DND-41 (cell line): ENCODE measurements around the gene SP2.

ENCODE experiments used
- ATAC-seq: fragments of 200-7000 bp; cut with Tn5 transposase; 3 replicates; pipeline ENCODE4 v1.9.1; 2021; ENCODE audit warnings: low read depth; ENCODE audit not compliant: insufficient read depth
- DNase-seq: peaks from one replicate; pipeline ENCODE4 v3.0.0-alpha.2; 2020
- H2AFZ ChIP-seq: 2 replicates; pipeline ENCODE4 v1.6.0; 2012; ENCODE audit warnings: low read depth, low read length
- H3K27ac ChIP-seq: 2 replicates; pipeline ENCODE4 v1.5.1; 2012; ENCODE audit warnings: low read length, inconsistent platforms
- H3K27me3 ChIP-seq: fragments of 200-600 bp; sonication (generic); 2 replicates; pipeline ENCODE4 v1.6.0; 2012; ENCODE audit warnings: low read length, mild to moderate bottlenecking, inconsistent platforms; ENCODE audit not compliant: insufficient read depth, poor library complexity
- H3K36me3 ChIP-seq: 2 replicates; pipeline ENCODE4 v1.5.1; 2012; ENCODE audit warnings: low read length, inconsistent platforms; ENCODE audit not compliant: insufficient read depth
- H3K4me1 ChIP-seq: 2 replicates; pipeline ENCODE4 v1.5.1; 2012; ENCODE audit warnings: mild to moderate bottlenecking, low read length; ENCODE audit not compliant: insufficient read depth
- H3K4me2 ChIP-seq: 2 replicates; pipeline ENCODE4 v1.6.0; 2012; ENCODE audit warnings: mild to moderate bottlenecking, moderate library complexity, low read length, inconsistent platforms; ENCODE audit not compliant: insufficient read depth
- H3K4me3 ChIP-seq, 2 experiments: fragments of 200-600 bp in 1 of 2; shearing (Covaris generic) in 1 of 2; 2 replicates each; pipeline ENCODE4 v1.5.1; 2012 to 2016; ENCODE audit warnings: inconsistent platforms in 2 of 2, low read length in 2 of 2, mild to moderate bottlenecking in 2 of 2, low read depth in 1 of 2, moderate library complexity in 1 of 2
- H3K79me2 ChIP-seq: 2 replicates; pipeline ENCODE4 v1.6.0; 2012; ENCODE audit warnings: low read length, inconsistent platforms; ENCODE audit not compliant: insufficient read depth
- H3K9ac ChIP-seq: 2 replicates; pipeline ENCODE4 v1.6.0; 2012; ENCODE audit warnings: low read depth, mild to moderate bottlenecking, inconsistent platforms, low read length, moderate library complexity
- H3K9me3 ChIP-seq: 2 replicates; pipeline ENCODE4 v1.5.1; 2012; ENCODE audit warnings: low read length, moderate library complexity, mild to moderate bottlenecking, inconsistent platforms; ENCODE audit not compliant: insufficient read depth, severe bottlenecking
- H4K20me1 ChIP-seq: 2 replicates; pipeline ENCODE4 v1.6.0; 2012; ENCODE audit warnings: low read length; ENCODE audit not compliant: insufficient read depth
- EZH2 ChIP-seq: IDR thresholded peaks from 3 replicates; pipeline ENCODE4 v1.6.1; 2012; ENCODE audit warnings: borderline replicate concordance, low read depth, mild to moderate bottlenecking, moderate library complexity, low read length, inconsistent platforms; ENCODE audit not compliant: severe bottlenecking
- TF ChIP-seq, protein P1 (sequence below): IDR thresholded peaks from 2 replicates; pipeline ENCODE4 v1.5.1; 2012; ENCODE audit warnings: borderline replicate concordance, low read length, moderate library complexity, mild to moderate bottlenecking; ENCODE audit not compliant: poor library complexity, severe bottlenecking; ENCODE audit errors: extremely low read depth

SP2 gene

DNA sequence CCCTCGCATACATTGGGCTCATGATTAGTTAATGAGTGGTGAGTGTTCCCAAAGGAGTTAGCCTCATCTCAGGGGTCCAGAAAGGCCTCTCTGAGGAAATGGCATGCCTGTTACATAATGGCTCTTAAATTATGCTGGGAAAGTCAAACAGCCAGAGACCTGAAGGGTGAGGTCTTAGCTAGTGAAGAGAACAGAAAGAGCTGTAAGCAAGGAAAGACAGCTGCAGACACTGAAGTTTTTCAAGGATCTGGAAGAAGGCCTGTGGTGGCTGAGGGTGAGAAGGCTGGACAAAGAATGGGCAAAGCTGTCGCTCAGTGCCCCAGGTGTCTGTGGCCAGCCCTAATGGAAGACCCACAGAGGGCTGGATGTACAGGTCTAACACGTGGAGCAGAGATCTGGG, 10.4 kb downstream of the SP2 start:
- H3K4me1 ChIP-seq: no peaks in the 10 kb centered on the region
- H3K9me3 ChIP-seq: no peaks in the 10 kb centered on the region
- H3K27ac ChIP-seq: no peak overlapping the region
- peaks cover 56% of the 10 kb centered on the region for H3K79me2 ChIP-seq
- no peak overlapping the region for H3K9ac ChIP-seq
- DNase-seq: no peak
- peaks cover 18% of the 10 kb centered on the region for H4K20me1 ChIP-seq
- H3K36me3 ChIP-seq: peaks cover 7% of the 10 kb centered on the region
- TF ChIP-seq EZH2: no peak
- TF ChIP-seq, protein P1, sequence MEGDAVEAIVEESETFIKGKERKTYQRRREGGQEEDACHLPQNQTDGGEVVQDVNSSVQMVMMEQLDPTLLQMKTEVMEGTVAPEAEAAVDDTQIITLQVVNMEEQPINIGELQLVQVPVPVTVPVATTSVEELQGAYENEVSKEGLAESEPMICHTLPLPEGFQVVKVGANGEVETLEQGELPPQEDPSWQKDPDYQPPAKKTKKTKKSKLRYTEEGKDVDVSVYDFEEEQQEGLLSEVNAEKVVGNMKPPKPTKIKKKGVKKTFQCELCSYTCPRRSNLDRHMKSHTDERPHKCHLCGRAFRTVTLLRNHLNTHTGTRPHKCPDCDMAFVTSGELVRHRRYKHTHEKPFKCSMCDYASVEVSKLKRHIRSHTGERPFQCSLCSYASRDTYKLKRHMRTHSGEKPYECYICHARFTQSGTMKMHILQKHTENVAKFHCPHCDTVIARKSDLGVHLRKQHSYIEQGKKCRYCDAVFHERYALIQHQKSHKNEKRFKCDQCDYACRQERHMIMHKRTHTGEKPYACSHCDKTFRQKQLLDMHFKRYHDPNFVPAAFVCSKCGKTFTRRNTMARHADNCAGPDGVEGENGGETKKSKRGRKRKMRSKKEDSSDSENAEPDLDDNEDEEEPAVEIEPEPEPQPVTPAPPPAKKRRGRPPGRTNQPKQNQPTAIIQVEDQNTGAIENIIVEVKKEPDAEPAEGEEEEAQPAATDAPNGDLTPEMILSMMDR: no peak
- H3K4me2 ChIP-seq: no peak overlapping the region
- no peak overlapping the region for H3K4me3 ChIP-seq
- no peak for ATAC-seq
- H2AFZ ChIP-seq: no peak overlapping the region
- H3K27me3 ChIP-seq: no peaks in the 10 kb centered on the region

DNA sequence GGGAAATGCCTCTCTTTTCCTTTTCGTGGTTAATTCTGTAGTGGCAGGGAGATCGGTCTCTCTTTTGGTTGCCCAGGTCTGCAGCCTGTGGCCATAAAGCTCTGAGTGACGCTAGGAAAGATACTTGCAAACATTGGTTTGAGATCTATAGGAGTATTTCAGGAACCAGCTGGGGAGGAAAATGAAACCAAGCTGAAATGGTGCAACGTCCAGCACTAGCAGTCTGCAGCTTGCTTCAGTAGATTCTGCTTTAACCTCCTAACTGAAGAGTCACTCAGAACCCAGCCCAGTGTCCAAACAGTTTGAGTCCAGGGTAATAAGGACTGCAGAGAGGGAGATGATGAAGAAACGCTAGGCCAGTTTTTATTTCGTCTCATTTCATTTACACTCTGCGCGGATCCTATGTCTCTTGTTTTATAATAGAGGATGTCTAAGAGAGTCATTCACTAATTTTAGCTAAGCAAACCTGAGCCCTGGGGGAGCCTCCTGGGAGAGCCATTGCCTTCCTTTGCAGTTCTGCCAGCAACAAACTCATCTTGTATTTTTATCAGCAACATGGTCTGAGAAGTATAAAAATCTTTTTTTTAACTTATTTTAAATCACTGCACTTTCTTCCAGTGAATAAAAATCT, 12.0 kb downstream of the SP2 start:
- DNase-seq (no peak), ATAC-seq (no peak)
- Histone ChIP-seq H3K36me3 (peaks cover 7% of the 10 kb centered on the region), H3K4me3 (no peak overlapping the region), H3K4me1 (no peaks in the 10 kb centered on the region), H3K79me2 (peaks cover 52% of the 10 kb centered on the region), H3K9me3 (no peaks in the 10 kb centered on the region), H3K9ac (no peak overlapping the region), H3K27me3 (no peaks in the 10 kb centered on the region), H3K4me2 (no peak overlapping the region), H4K20me1 (peaks cover 18% of the 10 kb centered on the region), H2AFZ (no peak overlapping the region), H3K27ac (no peak overlapping the region)
- TF ChIP-seq, protein P1: no peak
- no peak for TF ChIP-seq EZH2

DNA sequence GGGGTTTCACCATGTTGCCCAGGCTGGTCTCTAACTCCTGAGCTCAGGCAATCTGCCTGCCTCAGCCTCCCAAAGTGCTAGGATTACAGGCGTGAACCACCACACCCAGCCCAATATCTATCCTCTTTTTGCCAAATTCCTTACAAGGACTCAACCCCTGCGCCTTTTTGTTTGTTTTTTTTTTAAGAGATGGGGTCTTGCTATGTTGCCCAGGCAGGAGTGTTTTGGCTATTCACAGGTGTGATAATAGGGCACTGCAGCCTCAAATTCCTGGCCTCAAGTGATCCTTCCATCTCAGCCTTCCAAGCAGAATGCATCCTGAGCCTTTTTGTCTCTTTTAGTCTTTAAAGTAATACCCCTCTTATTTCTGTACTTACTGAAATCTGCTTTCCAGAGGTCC, 17.0 kb downstream of the SP2 start:
- H3K27ac ChIP-seq: no peak overlapping the region
- no peaks in the 10 kb centered on the region for H3K27me3 ChIP-seq
- peaks cover 4% of the 10 kb centered on the region; the same call in 1 of the 2 replicates for H4K20me1 ChIP-seq
- ATAC-seq: no peak
- TF ChIP-seq EZH2: no peak
- TF ChIP-seq, protein P1: no peak
- no peak overlapping the region for H2AFZ ChIP-seq
- H3K4me3 ChIP-seq: no peak overlapping the region
- no peaks in the 10 kb centered on the region for H3K4me1 ChIP-seq
- no peaks in the 10 kb centered on the region for H3K9me3 ChIP-seq
- H3K4me2 ChIP-seq: no peak overlapping the region
- H3K9ac ChIP-seq: no peak overlapping the region
- peaks cover 27% of the 10 kb centered on the region for H3K79me2 ChIP-seq
- peaks cover 26% of the 10 kb centered on the region for H3K36me3 ChIP-seq
- DNase-seq: no peak
